Esophagus squamous epithelium (tissue), 4 donors: ENCODE data around the gene SPOCK1.

ENCODE experiments used
- CTCF ChIP-seq, 6 experiments: fragments of 450-650 bp in 4 of 6; fragments of 200-600 bp in 2 of 6; sonication (generic) in 2 of 6; IDR thresholded peaks; one replicate each; pipeline ENCODE4 v1.5.1; 2016 to 2019; ENCODE audit warnings: antibody characterized with exemption in 6 of 6, mild to moderate bottlenecking in 4 of 6, moderate library complexity in 4 of 6
- POLR2A ChIP-seq, 4 donors: fragments of 450-650 bp; IDR thresholded peaks; one replicate each; pipeline ENCODE4 v1.6.1; 2017; ENCODE audit warnings: antibody characterized with exemption in 4 of 4, mild to moderate bottlenecking in 4 of 4, moderate library complexity in 3 of 4

GRCh38 chr5:137126829-137127228 lies 372.3 kb downstream of the SPOCK1 start:
- no peak for TF ChIP-seq CTCF (IDR thresholded peaks at IDR 0.05)
- TF ChIP-seq POLR2A (IDR thresholded peaks at IDR 0.05): no peak
